Activated B cell treated with CpG ODN at 0.5 μM for 24 hours (primary cell): ENCODE results near the gene SRPRA. TPM values are rescaled to one million over a fixed set of nuclear protein-coding genes. Genes with fewer than 3 reads are reported as not detected.

Experiments
- ATAC-seq: fragments of 200-7000 bp; cut with Tn5 transposase; one replicate; pipeline ENCODE4 v1.10.0; 2021; ENCODE audit warnings: low read depth, mild to moderate bottlenecking, moderate library complexity
- CTCF ChIA-PET: fragments of 350-600 bp; sonication (Branson Sonifier 250); formaldehyde crosslinking; loops from one replicate; lab custom pipeline; 2021; ENCODE audit warnings: antibody characterized with exemption; lab: Charles Lee
- POLR2A ChIA-PET: fragments of 350-600 bp; sonication (Branson Sonifier 250); formaldehyde crosslinking; loops from one replicate; lab custom pipeline; 2021; ENCODE audit warnings: antibody characterized with exemption; lab: Charles Lee
- DNase-seq: peaks from one replicate; pipeline ENCODE4 v3.0.0; 2022
- H3K27ac Mint-ChIP-seq: one replicate; pipeline ENCODE4 v1.8.0; 2020; ENCODE audit warnings: mixed read lengths
- H3K27me3 Mint-ChIP-seq: one replicate; pipeline ENCODE4 v1.8.0; 2021; ENCODE audit warnings: mixed read lengths
- H3K36me3 Mint-ChIP-seq: one replicate; pipeline ENCODE4 v1.8.0; 2021; ENCODE audit warnings: low read depth, mixed read lengths
- H3K4me1 Mint-ChIP-seq: one replicate; pipeline ENCODE4 v1.8.0; 2021; ENCODE audit warnings: mixed read lengths
- H3K4me3 Mint-ChIP-seq: one replicate; pipeline ENCODE4 v1.8.0; 2020; ENCODE audit warnings: mild to moderate bottlenecking, mixed read lengths
- H3K9me3 Mint-ChIP-seq: one replicate; pipeline ENCODE4 v1.8.0; 2020; ENCODE audit warnings: mixed read lengths
- intact Hi-C: fragments of 100-400 bp; cut with micrococcal nuclease; formaldehyde crosslinking; loops from one replicate; pipeline ENCODE4 v1.15.1; 2024
- total RNA-seq: library from RNA; stranded (reverse); gene quantifications from 2 replicates; pipeline ENCODE4 v1.2.3, GENCODE V29; 2022
- TF ChIP-seq, protein P1 (sequence below): fragments of 200-600 bp; IDR thresholded peaks from one replicate; pipeline ENCODE4 v1.8.0; 2022; ENCODE audit warnings: antibody characterized with exemption, mild to moderate bottlenecking

Gene SRPRA
- total RNA-seq, 1 donor from 2014 or later = 128 TPM

DNA sequence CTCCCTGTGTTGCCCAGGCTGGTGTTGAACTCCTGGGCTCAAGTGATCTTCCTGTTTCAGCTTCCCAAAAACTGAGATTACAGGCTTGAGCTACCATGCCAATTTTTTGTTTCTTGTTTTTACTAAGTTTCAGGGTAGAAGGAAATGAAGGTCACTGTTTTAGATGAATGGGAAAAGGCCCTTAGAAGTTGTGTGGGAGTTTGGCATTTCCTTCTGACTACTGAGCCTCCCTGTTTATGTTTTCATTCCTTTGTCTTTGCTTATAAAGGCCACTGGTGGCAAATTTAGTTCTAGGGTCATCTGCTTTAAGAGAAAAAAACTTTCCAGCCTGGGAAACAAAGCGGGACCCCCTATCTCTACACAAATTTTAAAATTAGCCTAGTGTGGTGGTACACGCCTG is 22.1 kb downstream of the SRPRA start:
- Mint-ChIP-seq H3K27ac (no peak overlapping the region), H3K4me3 (no peak overlapping the region), H3K27me3 (no peaks in the 10 kb centered on the region), H3K36me3 (peaks cover 44% of the 10 kb centered on the region), H3K4me1 (no peaks in the 10 kb centered on the region), H3K9me3 (no peaks in the 10 kb centered on the region)
- DNase-seq = no peak
- CTCF ChIA-PET = no interaction called here
- no peak for ATAC-seq
- POLR2A ChIA-PET = no interaction called here
- TF ChIP-seq, protein P1, sequence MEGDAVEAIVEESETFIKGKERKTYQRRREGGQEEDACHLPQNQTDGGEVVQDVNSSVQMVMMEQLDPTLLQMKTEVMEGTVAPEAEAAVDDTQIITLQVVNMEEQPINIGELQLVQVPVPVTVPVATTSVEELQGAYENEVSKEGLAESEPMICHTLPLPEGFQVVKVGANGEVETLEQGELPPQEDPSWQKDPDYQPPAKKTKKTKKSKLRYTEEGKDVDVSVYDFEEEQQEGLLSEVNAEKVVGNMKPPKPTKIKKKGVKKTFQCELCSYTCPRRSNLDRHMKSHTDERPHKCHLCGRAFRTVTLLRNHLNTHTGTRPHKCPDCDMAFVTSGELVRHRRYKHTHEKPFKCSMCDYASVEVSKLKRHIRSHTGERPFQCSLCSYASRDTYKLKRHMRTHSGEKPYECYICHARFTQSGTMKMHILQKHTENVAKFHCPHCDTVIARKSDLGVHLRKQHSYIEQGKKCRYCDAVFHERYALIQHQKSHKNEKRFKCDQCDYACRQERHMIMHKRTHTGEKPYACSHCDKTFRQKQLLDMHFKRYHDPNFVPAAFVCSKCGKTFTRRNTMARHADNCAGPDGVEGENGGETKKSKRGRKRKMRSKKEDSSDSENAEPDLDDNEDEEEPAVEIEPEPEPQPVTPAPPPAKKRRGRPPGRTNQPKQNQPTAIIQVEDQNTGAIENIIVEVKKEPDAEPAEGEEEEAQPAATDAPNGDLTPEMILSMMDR = no peak
- intact Hi-C loops = no loop called here

DNA sequence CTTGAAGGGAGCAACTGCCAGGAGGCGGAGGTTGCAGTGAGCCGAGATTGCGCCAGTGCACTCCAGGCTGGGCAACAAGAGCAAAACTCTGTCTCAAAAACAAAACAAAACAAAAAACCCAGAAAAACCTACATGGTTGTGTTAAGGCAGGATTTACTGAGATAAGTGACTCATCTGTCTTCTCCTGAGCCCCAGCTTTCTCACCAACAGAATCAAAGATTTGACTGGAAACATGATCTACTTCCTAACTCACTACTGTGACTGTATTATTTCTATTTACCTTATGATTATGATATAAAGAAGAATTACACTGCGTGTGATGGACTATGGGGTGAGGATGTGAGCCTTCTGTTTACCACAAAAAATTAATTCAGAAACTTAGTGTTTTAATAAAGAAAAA is 35.3 kb downstream of the SRPRA start:
- DNase-seq (no peak), ATAC-seq (no peak)
- CTCF ChIA-PET = no interaction called here
- no peak overlapping the region for H3K4me3 Mint-ChIP-seq
- no peaks in the 10 kb centered on the region for H3K27me3 Mint-ChIP-seq
- intact Hi-C loops = no loop called here
- TF ChIP-seq, protein P1 = no peak
- no peak overlapping the region for H3K27ac Mint-ChIP-seq
- no peaks in the 10 kb centered on the region for H3K4me1 Mint-ChIP-seq
- H3K9me3 Mint-ChIP-seq = no peaks in the 10 kb centered on the region
- peaks cover 35% of the 10 kb centered on the region for H3K36me3 Mint-ChIP-seq
- POLR2A ChIA-PET = no interaction called here

DNA sequence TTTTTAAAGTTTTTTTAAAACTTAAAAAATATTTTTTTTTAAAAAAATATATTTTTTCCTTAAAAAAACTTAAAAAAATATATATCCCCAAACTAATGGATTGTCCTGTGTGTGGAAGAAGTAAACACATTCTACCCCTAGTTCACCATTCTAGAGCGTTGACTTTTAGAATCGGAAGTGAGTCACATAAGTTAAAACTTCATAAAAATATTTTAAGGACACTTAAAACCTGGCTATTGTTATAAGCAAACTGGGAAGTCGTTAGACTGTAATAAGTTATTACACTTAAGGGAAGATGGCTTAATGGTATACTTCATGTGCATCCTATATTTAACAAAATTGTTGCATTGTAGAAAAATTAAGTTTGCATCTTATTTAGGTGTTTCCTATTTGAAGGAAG is 36.0 kb downstream of the SRPRA start:
- Mint-ChIP-seq H3K36me3 (peaks cover 32% of the 10 kb centered on the region), H3K27ac (no peak overlapping the region), H3K27me3 (no peaks in the 10 kb centered on the region), H3K4me3 (no peak overlapping the region), H3K4me1 (no peaks in the 10 kb centered on the region), H3K9me3 (no peaks in the 10 kb centered on the region)
- DNase-seq (no peak), ATAC-seq (no peak)
- intact Hi-C loops = no loop called here
- ChIA-PET CTCF (no interaction called here), POLR2A (no interaction called here)
- TF ChIP-seq, protein P1 = no peak

DNA sequence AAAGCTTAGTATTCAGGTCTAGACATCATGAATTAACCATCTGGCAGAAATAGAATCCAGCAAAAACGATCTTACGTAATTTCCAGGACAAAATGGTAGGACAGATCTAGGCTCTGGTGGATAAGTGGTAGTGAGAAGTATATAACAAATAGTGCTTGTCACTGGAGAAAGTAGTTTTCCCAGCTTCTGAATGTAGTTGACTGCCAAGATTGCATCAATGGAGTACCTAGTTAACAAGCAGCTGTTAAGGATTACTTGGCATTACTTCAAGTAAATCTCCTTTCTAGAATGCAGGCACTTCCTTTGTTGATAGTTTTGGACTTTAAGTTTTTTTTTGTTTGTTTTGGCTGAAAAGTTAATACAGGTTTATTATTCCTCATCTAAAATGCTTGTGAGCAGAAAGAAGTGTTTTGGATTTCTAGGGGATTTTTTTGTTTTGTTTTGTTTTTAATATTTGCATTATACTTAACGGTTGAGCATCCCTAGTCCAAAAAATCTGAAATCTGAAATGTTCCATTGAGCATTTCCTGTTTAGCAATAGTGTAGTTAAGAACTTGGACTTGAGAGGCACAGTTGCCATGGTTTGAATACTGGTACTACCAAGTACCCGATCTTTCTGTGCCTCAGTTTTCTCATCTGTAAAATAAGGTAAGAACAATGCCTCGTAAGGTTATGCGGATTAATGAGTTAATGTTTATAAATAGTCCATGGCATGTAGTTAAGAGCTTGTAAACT is 36.8 kb downstream of the SRPRA start:
- ChIA-PET CTCF (no interaction called here), POLR2A (no interaction called here)
- DNase-seq = no peak
- peaks cover 32% of the 10 kb centered on the region for H3K36me3 Mint-ChIP-seq
- TF ChIP-seq, protein P1 = no peak
- no peaks in the 10 kb centered on the region for H3K27me3 Mint-ChIP-seq
- no peak overlapping the region for H3K4me3 Mint-ChIP-seq
- H3K4me1 Mint-ChIP-seq = no peaks in the 10 kb centered on the region
- H3K27ac Mint-ChIP-seq = no peak overlapping the region
- ATAC-seq = no peak
- H3K9me3 Mint-ChIP-seq = no peaks in the 10 kb centered on the region
- intact Hi-C loops = no loop called here

DNA sequence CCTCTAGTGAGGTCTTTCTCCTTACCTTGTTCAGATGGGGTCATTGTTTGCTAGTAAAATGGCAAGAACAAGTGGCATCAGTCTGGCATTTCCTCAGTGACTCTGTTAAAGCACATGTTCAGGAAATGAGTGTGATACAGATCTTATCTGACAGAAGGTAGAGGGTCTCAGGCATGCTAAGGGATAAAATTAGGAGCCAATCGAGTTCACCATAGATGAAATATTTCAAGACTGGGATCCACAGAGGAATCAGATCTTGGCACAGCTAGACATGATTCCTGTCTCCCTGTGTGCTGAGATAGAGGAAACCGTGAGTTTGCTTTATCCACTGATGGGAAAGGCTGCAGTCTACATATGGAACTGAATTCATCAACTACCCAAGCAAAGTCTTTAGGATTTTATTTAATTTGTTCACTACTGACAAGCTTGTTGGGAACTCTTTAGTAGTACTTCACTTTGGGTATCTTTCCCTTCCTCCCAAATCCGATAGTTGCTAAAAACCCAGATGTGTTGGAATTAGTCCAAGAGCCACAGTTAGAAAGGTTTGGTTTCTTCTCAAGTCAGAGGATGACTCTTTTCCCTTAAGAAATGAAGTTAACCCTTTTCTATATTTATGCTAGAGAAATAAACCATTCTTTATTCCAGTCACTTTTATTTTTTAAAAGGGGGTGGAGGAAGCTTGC is 38.7 kb downstream of the SRPRA start:
- peaks cover 25% of the 10 kb centered on the region for H3K36me3 Mint-ChIP-seq
- POLR2A ChIA-PET = no interaction called here
- CTCF ChIA-PET = interaction anchor here (1.6 kb wide), 1 partner anchor 10 kb away, joined by 4 read pairs; no protein-coding TSS in a partner anchor

More for the DNA sequence above, 38.7 kb downstream of the SRPRA start:
- Mint-ChIP-seq H3K4me1 (no peaks in the 10 kb centered on the region), H3K27ac (no peak overlapping the region), H3K4me3 (no peak overlapping the region), H3K27me3 (no peaks in the 10 kb centered on the region), H3K9me3 (no peaks in the 10 kb centered on the region)
- intact Hi-C loops = no loop called here
- no peak for ATAC-seq
- DNase-seq = no peak
- TF ChIP-seq, protein P1 = no peak
